VCaP (cell line): ENCODE data around the gene SYT1.

Experiments used
- H3K27ac ChIP-seq: fragments of 450-650 bp; 2 replicates; pipeline ENCODE4 v1.5.1; 2017
- CTCF ChIP-seq: fragments of 450-650 bp; conservative IDR thresholded peaks from 2 replicates; pipeline ENCODE4 v1.5.1; 2017; ENCODE audit warnings: mild to moderate bottlenecking, moderate library complexity

The SYT1 gene

GRCh38 chr12:79322905-79323304 lies 458.3 kb downstream of the SYT1 start:
- TF ChIP-seq CTCF, result no peak
- no peak overlapping the region for H3K27ac ChIP-seq

GRCh38 chr12:79324571-79324970 lies 460.0 kb downstream of the SYT1 start:
- no peak overlapping the region for H3K27ac ChIP-seq
- TF ChIP-seq CTCF, result no peak

- no peak overlapping the region for H3K27ac ChIP-seq
- no peak for TF ChIP-seq CTCF
These were observed 461.6 kb downstream of the SYT1 start for GRCh38 chr12:79326222-79326621.

- no peak overlapping the region for H3K27ac ChIP-seq
- TF ChIP-seq CTCF, result no peak
These were observed 462.1 kb downstream of the SYT1 start for GRCh38 chr12:79326663-79327062.

GRCh38 chr12:79327465-79327864 lies 462.9 kb downstream of the SYT1 start:
- no peak for TF ChIP-seq CTCF
- no peak overlapping the region for H3K27ac ChIP-seq

- no peak overlapping the region for H3K27ac ChIP-seq
- no peak for TF ChIP-seq CTCF
These were observed 465.4 kb downstream of the SYT1 start for GRCh38 chr12:79329933-79330332.

GRCh38 chr12:79331870-79332269 lies 467.3 kb downstream of the SYT1 start:
- no peak for TF ChIP-seq CTCF
- no peak overlapping the region for H3K27ac ChIP-seq

GRCh38 chr12:79333144-79333543 lies 468.6 kb downstream of the SYT1 start:
- TF ChIP-seq CTCF, result no peak
- no peak overlapping the region for H3K27ac ChIP-seq
